Measurements from ENCODE around the gene MAGI2. TPM values are rescaled to one million over a fixed set of nuclear protein-coding genes. Genes with fewer than 3 reads are reported as not detected.

Gene MAGI2
- polyA plus RNA-seq, 2 donors: 0.67 to 0.79 TPM

GRCh38 chr7:79268730-79269129 lies 184.7 kb downstream of the MAGI2 start:
- Histone ChIP-seq H3K27me3 (ENCODE audit: control insufficient read depth in 1 of 2, insufficient read depth in 2 of 2, low read length in 2 of 2) (no peaks in the 10 kb centered on the region), H3K4me3 (ENCODE audit: low read depth in 1 of 2, low read length in 2 of 2) (no peak overlapping the region), H3K4me1 (ENCODE audit: control insufficient read depth in 2 of 2, insufficient read depth in 2 of 2, low read length in 1 of 2) (no peaks in the 10 kb centered on the region), H3K9me3 (ENCODE audit: control insufficient read depth in 2 of 2, insufficient read depth in 1 of 2, low read depth in 1 of 2, low read length in 1 of 2) (no peaks in the 10 kb centered on the region), H3K27ac (ENCODE audit: low read depth in 2 of 2, low read length in 1 of 2) (no peak overlapping the region), H3K36me3 (ENCODE audit: control insufficient read depth in 2 of 2, insufficient read depth in 2 of 2, low read length in 1 of 2) (no peaks in the 10 kb centered on the region)
- 46 to 58% methylated on average over 6 of the region's 6 CpGs for WGBS, 2 donors

DNA sequence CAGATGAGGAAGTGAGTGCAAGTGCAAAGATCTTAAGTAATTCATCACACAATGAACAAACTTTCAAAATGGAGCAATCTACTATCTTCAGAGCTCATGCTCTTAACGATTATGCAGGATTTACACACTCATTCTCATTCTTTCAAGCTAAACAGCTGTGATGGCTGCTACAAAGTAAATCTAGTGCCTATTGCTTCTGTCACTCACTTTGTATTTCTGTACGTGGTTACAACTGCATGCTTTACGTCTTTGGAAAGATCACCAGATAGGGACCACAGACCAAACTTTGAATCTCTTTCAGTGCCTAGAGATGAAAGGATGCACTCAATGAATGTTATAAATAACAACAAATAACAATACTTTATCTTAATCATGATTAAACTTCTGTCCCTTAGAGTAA lies 194.6 kb downstream of the MAGI2 start:
- WGBS, 2 donors: 53 to 72% methylated on average over 3 of the region's 3 CpGs
- Histone ChIP-seq H3K27ac (ENCODE audit: low read depth in 2 of 2, low read length in 1 of 2) (no peak overlapping the region), H3K4me3 (ENCODE audit: low read depth in 1 of 2, low read length in 2 of 2) (no peak overlapping the region), H3K36me3 (ENCODE audit: control insufficient read depth in 2 of 2, insufficient read depth in 2 of 2, low read length in 1 of 2) (no peaks in the 10 kb centered on the region), H3K27me3 (ENCODE audit: control insufficient read depth in 1 of 2, insufficient read depth in 2 of 2, low read length in 2 of 2) (no peaks in the 10 kb centered on the region), H3K4me1 (ENCODE audit: control insufficient read depth in 2 of 2, insufficient read depth in 2 of 2, low read length in 1 of 2) (no peaks in the 10 kb centered on the region), H3K9me3 (ENCODE audit: control insufficient read depth in 2 of 2, insufficient read depth in 1 of 2, low read depth in 1 of 2, low read length in 1 of 2) (no peaks in the 10 kb centered on the region)

GRCh38 chr7:79257959-79258358 lies 195.5 kb downstream of the MAGI2 start:
- Histone ChIP-seq H3K27ac (ENCODE audit: low read depth in 2 of 2, low read length in 1 of 2) (no peak overlapping the region), H3K9me3 (ENCODE audit: control insufficient read depth in 2 of 2, insufficient read depth in 1 of 2, low read depth in 1 of 2, low read length in 1 of 2) (no peaks in the 10 kb centered on the region), H3K27me3 (ENCODE audit: control insufficient read depth in 1 of 2, insufficient read depth in 2 of 2, low read length in 2 of 2) (no peaks in the 10 kb centered on the region), H3K4me3 (ENCODE audit: low read depth in 1 of 2, low read length in 2 of 2) (no peak overlapping the region), H3K36me3 (ENCODE audit: control insufficient read depth in 2 of 2, insufficient read depth in 2 of 2, low read length in 1 of 2) (no peaks in the 10 kb centered on the region), H3K4me1 (ENCODE audit: control insufficient read depth in 2 of 2, insufficient read depth in 2 of 2, low read length in 1 of 2) (no peaks in the 10 kb centered on the region)
- WGBS, 2 donors: 80 to 85% methylated on average over 1 of the region's 1 CpG

GRCh38 chr7:79245623-79246249 lies 207.7 kb downstream of the MAGI2 start:
- peaks cover 0 to 2% of the 10 kb centered on the region in 2 donors for H3K9me3 ChIP-seq (ENCODE audit: control insufficient read depth in 2 of 2, insufficient read depth in 1 of 2, low read depth in 1 of 2, low read length in 1 of 2)
- no peak overlapping the region for H3K4me3 ChIP-seq (ENCODE audit: low read depth in 1 of 2, low read length in 2 of 2)
- 81 to 84% methylated on average over 4 of the region's 4 CpGs for WGBS, 2 donors
- H3K27ac ChIP-seq (ENCODE audit: low read depth in 2 of 2, low read length in 1 of 2): no peak overlapping the region
- no peaks in the 10 kb centered on the region for H3K27me3 ChIP-seq (ENCODE audit: control insufficient read depth in 1 of 2, insufficient read depth in 2 of 2, low read length in 2 of 2)
- no peaks in the 10 kb centered on the region for H3K4me1 ChIP-seq (ENCODE audit: control insufficient read depth in 2 of 2, insufficient read depth in 2 of 2, low read length in 1 of 2)
- no peaks in the 10 kb centered on the region for H3K36me3 ChIP-seq (ENCODE audit: control insufficient read depth in 2 of 2, insufficient read depth in 2 of 2, low read length in 1 of 2)

GRCh38 chr7:79244482-79244881 lies 209.0 kb downstream of the MAGI2 start:
- Histone ChIP-seq H3K4me3 (ENCODE audit: low read depth in 1 of 2, low read length in 2 of 2) (no peak overlapping the region), H3K4me1 (ENCODE audit: control insufficient read depth in 2 of 2, insufficient read depth in 2 of 2, low read length in 1 of 2) (no peaks in the 10 kb centered on the region), H3K9me3 (ENCODE audit: control insufficient read depth in 2 of 2, insufficient read depth in 1 of 2, low read depth in 1 of 2, low read length in 1 of 2) (peaks cover 0 to 2% of the 10 kb centered on the region in 2 donors), H3K27ac (ENCODE audit: low read depth in 2 of 2, low read length in 1 of 2) (no peak overlapping the region), H3K27me3 (ENCODE audit: control insufficient read depth in 1 of 2, insufficient read depth in 2 of 2, low read length in 2 of 2) (no peaks in the 10 kb centered on the region), H3K36me3 (ENCODE audit: control insufficient read depth in 2 of 2, insufficient read depth in 2 of 2, low read length in 1 of 2) (no peaks in the 10 kb centered on the region)
- 77 to 86% methylated on average over 1 of the region's 1 CpG for WGBS, 2 donors

- Histone ChIP-seq H3K4me3 (ENCODE audit: low read depth in 1 of 2, low read length in 2 of 2) (no peak overlapping the region), H3K27me3 (ENCODE audit: control insufficient read depth in 1 of 2, insufficient read depth in 2 of 2, low read length in 2 of 2) (no peaks in the 10 kb centered on the region), H3K27ac (ENCODE audit: low read depth in 2 of 2, low read length in 1 of 2) (no peak overlapping the region), H3K4me1 (ENCODE audit: control insufficient read depth in 2 of 2, insufficient read depth in 2 of 2, low read length in 1 of 2) (no peaks in the 10 kb centered on the region), H3K9me3 (ENCODE audit: control insufficient read depth in 2 of 2, insufficient read depth in 1 of 2, low read depth in 1 of 2, low read length in 1 of 2) (no peaks in the 10 kb centered on the region), H3K36me3 (ENCODE audit: control insufficient read depth in 2 of 2, insufficient read depth in 2 of 2, low read length in 1 of 2) (no peaks in the 10 kb centered on the region)
- 39 to 75% methylated on average over 1 of the region's 1 CpG for WGBS, 2 donors
Measured at GRCh38 chr7:79241288-79242060, 212.0 kb downstream of the MAGI2 start.

DNA sequence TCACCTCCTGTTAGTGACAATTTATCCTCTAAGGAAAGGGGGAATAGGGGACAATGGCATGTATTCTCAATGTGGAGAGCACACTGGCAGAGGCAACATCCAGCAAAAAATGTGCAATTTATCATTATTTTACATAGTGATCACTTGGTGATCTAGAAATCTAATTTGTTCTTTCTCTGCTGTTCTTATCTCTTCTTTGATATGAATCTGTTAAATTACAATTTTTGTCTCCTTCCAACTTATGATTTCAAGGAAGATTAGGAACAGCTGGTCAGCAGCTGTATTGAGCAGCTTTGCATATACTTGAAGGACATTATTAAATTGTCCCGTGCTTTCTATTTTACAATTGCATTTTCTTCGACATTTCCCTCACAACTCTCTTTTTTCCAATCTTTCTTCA lies 213.1 kb downstream of the MAGI2 start:
- Histone ChIP-seq H3K27ac (ENCODE audit: low read depth in 2 of 2, low read length in 1 of 2) (no peak overlapping the region), H3K27me3 (ENCODE audit: control insufficient read depth in 1 of 2, insufficient read depth in 2 of 2, low read length in 2 of 2) (no peaks in the 10 kb centered on the region), H3K4me1 (ENCODE audit: control insufficient read depth in 2 of 2, insufficient read depth in 2 of 2, low read length in 1 of 2) (no peaks in the 10 kb centered on the region), H3K9me3 (ENCODE audit: control insufficient read depth in 2 of 2, insufficient read depth in 1 of 2, low read depth in 1 of 2, low read length in 1 of 2) (no peaks in the 10 kb centered on the region), H3K4me3 (ENCODE audit: low read depth in 1 of 2, low read length in 2 of 2) (no peak overlapping the region), H3K36me3 (ENCODE audit: control insufficient read depth in 2 of 2, insufficient read depth in 2 of 2, low read length in 1 of 2) (no peaks in the 10 kb centered on the region)
- WGBS, 2 donors: 76 to 78% methylated on average over 2 of the region's 2 CpGs

- 65 to 79% methylated on average over 4 of the region's 4 CpGs for WGBS, 2 donors
- Histone ChIP-seq H3K9me3 (ENCODE audit: control insufficient read depth in 2 of 2, insufficient read depth in 1 of 2, low read depth in 1 of 2, low read length in 1 of 2) (no peaks in the 10 kb centered on the region), H3K4me1 (ENCODE audit: control insufficient read depth in 2 of 2, insufficient read depth in 2 of 2, low read length in 1 of 2) (no peaks in the 10 kb centered on the region), H3K4me3 (ENCODE audit: low read depth in 1 of 2, low read length in 2 of 2) (no peak overlapping the region), H3K27me3 (ENCODE audit: control insufficient read depth in 1 of 2, insufficient read depth in 2 of 2, low read length in 2 of 2) (no peaks in the 10 kb centered on the region), H3K27ac (ENCODE audit: low read depth in 2 of 2, low read length in 1 of 2) (no peak overlapping the region), H3K36me3 (ENCODE audit: control insufficient read depth in 2 of 2, insufficient read depth in 2 of 2, low read length in 1 of 2) (no peaks in the 10 kb centered on the region)
Measured at GRCh38 chr7:79236352-79237028, 217.0 kb downstream of the MAGI2 start.

DNA sequence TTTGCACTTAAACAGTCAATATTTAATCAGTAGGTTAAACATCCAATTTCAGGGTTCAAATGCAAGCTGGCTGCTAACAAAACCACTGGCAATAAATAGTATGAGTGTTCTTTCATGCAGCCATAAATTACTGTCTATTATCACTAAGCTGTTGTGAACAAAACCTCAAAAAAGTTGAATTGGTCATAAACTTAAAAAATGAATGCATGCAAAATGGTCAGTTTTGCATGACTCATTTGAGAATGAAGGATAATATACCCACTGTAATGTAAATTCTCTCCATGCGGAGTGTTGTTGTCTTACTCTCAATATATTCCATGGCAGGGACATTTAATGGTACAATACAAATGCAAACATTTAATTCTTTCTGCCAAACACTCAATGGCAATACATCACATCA lies 226.4 kb downstream of the MAGI2 start:
- no peaks in the 10 kb centered on the region for H3K27me3 ChIP-seq (ENCODE audit: control insufficient read depth in 1 of 2, insufficient read depth in 2 of 2, low read length in 2 of 2)
- H3K4me1 ChIP-seq (ENCODE audit: control insufficient read depth in 2 of 2, insufficient read depth in 2 of 2, low read length in 1 of 2): no peaks in the 10 kb centered on the region
- H3K36me3 ChIP-seq (ENCODE audit: control insufficient read depth in 2 of 2, insufficient read depth in 2 of 2, low read length in 1 of 2): no peaks in the 10 kb centered on the region
- H3K4me3 ChIP-seq (ENCODE audit: low read depth in 1 of 2, low read length in 2 of 2): no peak overlapping the region
- H3K9me3 ChIP-seq (ENCODE audit: control insufficient read depth in 2 of 2, insufficient read depth in 1 of 2, low read depth in 1 of 2, low read length in 1 of 2): no peaks in the 10 kb centered on the region
- WGBS, 2 donors: 62 to 86% methylated on average over 1 of the region's 1 CpG
- no peak overlapping the region for H3K27ac ChIP-seq (ENCODE audit: low read depth in 2 of 2, low read length in 1 of 2)
